HG02870 (cell line): ENCODE results near the gene COG5.
"Not testable (repeated sequence)": the region's sequence is repeated elsewhere in the genome, so short reads cannot be mapped to it uniquely, and the experiment has no call there.

Source experiments
- ATAC-seq: cut with Tn5 transposase; IDR thresholded peaks from one replicate; pipeline ENCODE4 v1.9.1; 2021; ENCODE audit warnings: mild to moderate bottlenecking, moderate library complexity; ENCODE audit not compliant: unreplicated experiment

The COG5 gene

DNA sequence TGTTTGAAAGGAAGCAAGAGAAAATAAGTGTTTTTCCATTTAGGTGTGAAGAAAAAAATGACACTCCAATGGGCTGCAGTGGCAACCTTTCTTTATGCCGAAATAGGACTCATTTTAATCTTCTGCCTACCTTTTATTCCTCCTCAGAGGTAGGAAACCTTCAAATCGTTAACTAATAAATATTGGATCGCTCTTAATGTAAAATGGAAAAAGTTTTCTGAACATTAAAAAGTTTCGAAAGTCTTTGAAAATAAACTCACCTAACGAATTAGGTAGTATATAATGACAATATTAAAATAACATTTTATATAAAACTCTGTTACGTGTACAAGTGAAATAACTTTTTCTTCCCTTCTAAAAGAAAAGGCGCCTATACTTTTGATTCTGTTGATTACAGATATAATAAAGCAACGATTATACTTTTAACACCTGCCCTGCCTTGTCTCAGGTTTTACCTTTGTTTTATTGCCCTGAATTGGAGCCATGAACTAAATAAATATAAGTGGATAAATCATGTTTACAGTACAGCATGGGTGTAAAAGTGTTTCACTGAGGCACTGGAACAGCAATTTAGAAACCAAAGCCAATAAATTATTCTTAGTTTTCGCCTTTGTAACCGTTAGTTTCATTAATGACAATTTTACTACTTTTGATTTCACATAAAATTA is 17.1 kb upstream of the COG5 start:
- ATAC-seq = no peak

DNA sequence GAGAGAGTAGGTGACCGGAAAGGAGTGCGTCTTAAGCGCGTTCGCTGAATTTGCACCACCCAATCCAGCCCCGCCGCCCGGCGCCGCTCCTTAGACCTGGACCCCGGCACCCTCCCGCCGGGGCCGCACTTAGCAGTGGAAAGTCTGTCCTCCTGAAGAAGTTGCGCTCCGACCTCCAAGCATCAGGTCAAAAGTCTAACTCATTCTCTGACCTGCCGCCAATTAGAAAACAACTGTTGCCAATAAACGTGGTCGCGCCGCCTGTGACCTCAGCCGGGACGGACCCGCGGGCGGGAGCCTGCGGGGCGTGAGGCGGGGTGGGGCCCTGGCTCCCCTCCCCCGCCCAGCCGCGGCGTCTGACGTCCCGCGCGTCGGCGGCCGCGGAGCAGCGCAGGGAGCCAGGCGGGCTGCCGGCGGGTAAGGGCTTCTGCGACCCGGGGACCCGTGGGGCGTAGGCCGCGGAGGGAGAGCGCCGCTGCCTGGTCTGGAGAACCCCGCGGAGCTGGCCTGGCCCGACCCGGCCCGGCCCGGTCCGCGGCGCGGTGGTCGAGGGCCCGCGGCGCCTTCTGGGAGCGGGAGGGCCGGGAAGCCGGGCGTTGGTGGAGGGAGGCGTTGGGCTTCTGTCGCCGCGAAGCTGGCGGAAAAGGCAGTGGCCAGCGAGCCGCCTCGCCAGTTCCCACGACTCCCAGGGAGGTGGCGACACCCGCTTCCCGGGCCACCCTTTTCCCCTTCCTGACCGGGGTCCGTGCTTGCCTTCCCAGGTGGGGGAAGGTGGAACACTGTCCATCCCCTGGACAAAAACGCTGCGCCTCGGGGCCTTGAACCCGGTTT is 16.4 kb upstream of the COG5 start, which contains the start of gene BCAP29:
TSS of gene BCAP29 (plus strand) at position 362 of the 831 bp plus-strand sequence. CDS start 527 bp downstream, outside the sequence.
- peak; percentile 82 for ATAC-seq

DNA sequence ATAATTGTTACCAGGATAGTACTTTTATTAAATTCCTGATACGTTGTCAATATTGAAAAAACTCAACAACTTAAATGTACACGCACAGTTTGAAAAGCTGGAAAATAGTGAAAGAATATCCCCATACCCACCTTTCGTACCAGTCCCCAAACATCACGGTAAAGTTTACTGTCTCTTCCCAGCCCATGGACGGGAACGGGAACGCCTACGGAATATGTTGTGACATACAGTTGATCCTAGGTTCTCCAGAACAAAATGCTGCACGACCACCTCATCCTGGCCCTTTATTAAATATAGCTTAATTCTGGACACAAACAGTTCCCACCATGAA is 15.8 kb upstream of the COG5 start:
- ATAC-seq = no peak

DNA sequence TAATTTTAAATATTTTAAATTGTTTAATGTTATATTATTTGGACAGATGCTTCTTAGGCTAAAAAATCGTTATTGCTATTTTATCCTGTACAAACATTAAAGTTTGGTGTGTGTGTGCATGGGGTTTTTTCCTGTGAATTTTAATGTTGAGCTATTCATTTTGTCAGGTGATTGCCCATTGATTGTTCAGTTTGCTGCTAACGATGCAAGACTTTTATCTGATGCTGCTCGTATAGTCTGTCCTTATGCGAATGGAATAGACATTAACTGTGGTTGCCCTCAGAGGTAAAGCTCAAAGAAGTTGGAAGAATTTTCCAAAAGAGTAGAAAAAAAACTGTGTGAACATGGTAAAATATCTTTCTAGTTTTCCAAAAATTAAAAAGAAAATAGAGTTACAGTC is 9.8 kb upstream of the COG5 start:
- ATAC-seq = no peak

DNA sequence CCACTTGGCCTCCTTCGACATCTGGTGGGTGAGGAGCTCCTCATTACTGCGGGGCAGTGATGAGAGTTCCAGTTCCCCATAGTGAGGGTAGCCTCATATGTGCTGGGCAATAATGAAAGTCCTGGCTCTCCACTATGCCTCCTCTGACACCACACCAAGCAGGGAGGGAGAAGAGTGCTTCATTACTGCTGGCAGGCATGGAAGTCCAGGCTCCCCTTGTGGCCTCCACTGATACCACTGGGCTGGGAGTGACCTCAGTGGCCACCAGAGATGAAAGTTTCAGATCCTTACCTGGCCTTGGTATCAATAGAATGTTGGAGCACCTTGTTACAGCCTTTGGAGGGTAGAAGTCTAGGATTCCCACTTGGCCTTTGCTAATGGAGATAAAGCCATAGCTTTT is 6.6 kb upstream of the COG5 start:
- no peak for ATAC-seq

DNA sequence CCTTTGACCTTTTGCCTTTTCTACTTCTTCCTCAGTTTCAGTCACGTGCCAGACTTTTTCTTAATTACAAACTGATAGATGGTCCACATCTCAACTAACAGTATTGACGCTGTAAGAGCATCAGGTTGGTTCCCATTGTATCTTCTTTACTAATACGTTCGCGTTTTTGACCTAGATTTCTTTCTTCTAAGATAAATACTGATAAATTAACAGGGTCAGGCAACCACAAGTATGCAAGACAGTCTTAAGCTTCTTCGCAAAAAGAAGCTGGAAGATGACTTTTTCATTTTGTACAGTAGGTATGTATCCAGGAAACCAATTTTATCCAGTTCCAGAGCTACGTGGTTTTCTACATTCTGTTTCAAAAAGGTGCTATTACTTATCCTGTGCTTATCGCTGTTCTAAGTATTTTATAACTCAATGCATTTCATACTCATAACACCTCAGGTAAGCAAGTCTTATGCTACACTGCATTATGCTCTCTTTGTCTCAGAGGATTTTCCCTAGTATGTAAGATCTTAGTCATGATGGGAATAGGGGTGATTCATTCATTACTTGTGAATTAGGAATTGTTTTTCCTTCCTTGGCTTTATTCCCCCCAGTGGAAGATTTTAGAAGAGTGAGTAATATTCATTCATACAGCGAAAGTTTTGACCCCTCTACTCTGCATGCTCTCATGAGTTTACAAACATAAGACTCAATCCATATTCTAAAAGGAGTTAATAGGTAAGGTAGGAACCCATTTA is 1.0 kb upstream of the COG5 start:
- ATAC-seq = no peak

DNA sequence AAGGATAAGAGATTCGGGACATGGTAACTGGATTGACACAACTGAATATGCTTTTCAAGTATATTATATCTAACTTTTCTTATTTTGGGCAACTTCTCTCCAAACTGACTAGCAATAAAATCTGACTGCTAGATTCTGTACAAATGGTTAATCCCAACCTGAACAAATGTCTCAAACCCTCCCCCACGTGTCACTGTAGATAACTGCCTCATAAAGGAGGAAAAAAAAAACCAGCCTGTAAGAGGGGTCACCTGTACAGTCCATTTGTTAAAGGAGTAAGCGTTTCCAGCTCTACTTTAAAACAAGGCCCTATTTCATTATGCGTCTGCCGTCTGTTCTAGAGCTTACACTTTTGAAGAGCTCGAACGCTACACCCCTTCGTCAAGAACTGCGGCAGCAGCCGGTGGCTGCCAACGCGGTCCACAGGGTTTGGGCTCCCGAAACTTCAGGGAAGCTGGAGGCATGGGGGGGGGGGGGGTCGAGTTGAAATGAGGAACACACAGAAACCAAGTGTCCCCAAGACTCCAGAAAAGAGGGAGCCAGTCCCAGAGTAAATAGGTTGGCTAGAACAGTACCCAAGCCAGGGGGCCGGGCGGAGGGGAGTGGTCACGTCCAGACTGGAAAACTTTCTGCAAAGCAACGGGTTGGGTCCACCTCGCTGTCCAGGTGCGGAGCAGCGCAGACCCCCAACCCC is 492 bp downstream of the COG5 start:
- peak; percentile 61 for ATAC-seq

DNA sequence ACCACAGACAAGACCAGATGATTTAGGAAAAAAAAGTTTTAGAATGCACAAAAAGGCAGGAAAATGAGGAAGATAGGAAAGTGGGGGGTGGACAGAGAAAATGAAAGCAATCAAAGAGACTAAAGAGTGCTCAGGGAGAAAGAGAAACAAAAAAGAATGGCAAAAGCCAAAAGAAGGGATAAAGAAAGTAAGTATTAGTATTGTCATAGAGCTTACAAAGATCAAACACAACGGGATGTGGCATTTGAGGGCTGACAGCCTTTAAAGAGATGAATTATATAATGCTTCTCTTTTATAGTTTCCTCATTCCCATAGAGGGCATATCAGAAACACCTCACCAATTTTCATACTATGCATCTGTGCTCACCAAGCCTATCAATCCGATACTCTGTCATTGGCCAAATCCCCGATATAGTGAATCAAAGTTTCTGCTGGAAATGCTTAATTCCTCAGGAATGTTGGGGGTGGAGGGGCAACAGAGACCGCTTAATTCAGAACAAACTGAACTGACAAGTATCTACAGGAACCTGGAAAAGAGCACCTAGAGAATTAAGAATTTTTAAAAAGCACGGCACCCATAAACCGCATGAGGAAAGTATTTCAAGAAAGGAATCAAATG is 2.7 kb downstream of the COG5 start:
- ATAC-seq = no peak

DNA sequence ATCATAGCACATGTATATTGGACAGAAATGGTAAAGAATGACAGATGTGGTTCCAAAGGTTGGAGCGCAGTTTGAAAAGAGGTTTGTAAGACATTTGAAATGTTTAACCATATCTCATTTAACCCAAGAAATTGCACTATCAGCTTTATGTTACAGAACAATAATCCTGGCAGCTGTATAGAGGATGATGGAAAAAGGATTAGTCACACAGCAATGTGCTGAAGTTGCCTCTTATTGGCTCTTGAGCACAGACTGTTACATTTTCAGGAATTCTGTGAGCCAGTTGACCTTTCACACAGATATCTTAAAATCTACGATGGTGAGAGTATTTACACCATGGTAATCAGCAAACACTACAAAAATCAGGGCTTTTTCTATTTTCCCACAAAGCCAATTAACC is 3.9 kb downstream of the COG5 start:
- ATAC-seq = no peak

DNA sequence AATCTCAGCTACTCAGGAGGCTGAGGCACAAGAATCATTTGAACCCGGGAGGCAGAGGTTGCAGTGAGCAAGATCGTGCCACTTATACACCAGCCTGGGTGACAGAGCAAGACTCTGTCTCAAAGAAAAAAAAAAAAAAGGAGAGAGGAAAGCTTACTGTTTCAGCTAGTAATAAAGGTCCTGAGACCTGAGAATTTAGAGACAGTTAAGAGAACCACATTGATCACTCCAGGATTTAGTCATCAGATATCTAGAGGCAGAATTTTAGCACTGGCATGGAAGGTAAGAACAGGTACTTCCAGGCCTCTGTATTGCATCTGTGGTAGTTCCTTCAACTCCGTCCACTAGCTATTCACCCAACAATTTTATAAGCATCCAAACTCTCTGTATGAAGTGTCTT is 7.8 kb downstream of the COG5 start:
- peak; percentile 75 for ATAC-seq

DNA sequence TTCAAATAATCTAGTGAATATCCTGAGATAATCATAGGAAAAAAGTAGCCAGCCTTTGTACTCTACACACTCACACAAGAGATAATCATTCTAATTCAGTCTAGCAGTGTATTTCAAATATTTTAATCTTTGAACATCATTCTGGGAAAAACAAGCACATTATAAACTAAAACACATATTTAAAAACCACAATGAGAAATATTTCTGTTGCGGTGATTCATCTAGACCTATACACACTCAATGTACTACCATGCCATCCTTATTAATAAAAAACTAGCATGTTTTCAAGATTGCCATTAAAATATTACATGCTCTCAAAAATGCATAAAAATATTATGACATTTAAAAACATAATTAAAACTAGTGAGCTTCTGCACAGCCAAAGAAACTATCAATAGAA is 11.8 kb downstream of the COG5 start:
- no peak for ATAC-seq

DNA sequence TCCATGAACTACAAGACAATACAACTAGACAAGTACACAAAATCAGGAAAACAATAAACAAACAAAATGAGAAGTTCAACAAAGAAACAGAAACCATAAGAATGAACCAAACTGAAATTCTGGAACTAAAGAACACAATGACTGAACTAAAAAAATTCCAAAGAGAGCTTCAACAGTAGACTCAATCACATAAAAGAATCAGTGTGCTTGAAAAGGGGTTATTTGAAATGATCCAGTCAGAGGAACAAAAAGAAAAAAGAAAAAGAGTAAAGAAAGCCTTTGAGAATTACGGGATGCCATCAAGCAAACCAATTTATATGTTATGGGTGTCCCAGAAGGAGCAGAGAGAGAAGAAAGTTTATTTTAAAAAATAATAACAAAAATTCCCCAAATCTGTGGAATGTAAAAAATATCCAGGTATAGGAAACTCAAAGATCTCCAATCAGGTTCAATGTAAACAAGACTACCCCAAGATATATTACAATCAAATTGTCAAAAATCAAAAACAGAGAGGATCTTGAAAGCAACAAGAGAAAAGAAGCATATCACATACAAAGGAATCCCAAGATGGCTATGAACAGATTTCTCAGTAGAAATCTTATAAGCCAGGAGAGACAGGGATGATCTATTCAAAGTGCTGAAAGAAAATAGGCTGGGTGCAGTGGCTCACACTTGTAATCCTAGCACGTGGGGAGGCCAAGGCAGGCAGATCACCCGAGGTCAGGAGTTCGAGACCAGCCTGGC is 18.7 kb downstream of the COG5 start:
- ATAC-seq = no peak

DNA sequence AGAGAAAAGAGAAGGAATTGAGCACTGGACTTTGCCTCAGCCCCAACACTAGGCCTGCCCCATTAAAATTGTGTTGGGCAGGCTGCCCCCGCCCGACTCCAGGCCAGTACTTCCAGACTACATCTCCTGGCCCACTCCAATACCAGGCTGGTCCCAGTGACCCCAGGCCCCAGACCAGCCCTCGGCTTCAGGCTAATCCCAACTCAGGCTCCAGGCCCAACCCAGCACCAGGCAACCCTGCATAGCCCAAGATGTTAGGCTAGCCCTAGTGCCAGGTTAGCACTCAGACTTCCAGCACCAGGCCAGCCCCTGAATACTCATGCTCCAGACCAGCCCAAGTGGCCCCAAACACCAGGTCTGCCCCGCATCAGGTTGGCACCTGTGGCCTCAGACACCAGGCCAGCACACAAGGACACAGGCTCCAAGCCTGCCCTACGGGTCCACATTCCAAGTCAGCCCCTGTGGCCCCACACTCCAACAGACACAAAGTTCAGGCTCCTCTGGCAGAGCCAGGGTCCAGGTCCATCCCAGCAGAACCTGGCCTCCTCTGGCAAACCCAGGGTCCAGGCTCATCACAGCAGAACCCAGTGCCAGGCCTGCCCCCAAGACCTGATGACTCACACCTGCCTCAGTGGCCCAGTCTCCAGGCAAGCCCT is 20.3 kb downstream of the COG5 start:
- ATAC-seq = no peak

DNA sequence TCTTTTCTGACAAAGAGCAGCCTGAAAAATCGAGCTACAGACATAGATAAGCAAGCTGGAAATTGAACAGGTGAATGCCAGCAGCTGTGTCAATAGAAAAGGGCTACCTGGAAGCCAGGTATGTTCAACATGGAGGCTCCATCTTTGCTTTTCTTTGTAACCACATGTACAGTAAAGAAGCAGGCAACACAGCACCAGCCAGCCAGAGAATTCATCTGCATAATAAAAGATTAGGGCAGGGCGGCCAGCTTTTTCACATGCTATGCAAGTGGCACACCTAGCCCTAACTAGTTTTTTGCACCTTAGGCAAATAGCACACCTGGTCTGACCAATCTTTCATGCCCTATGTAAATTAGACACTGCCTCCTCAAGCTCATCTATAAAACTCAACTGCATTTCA is 25.7 kb downstream of the COG5 start:
- no peak for ATAC-seq

DNA sequence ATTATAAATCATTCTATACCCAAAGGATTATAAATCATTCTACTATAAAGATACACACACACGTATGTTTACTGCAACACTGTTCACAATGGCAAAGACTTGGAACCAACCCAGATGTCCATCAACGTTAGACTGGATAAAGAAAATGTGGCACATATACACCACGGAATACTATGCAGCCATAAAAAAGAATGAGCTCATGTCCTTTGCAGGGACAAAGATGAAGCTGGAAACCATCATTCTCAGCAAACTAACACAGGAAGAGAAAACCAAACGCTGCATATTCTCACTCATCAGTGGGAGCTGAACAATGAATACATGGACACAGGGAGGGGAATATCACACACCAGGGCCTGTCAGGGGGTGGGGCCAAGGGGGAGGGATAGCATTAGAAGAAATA is 26.5 kb downstream of the COG5 start:
- ATAC-seq = not testable (repeated sequence)

DNA sequence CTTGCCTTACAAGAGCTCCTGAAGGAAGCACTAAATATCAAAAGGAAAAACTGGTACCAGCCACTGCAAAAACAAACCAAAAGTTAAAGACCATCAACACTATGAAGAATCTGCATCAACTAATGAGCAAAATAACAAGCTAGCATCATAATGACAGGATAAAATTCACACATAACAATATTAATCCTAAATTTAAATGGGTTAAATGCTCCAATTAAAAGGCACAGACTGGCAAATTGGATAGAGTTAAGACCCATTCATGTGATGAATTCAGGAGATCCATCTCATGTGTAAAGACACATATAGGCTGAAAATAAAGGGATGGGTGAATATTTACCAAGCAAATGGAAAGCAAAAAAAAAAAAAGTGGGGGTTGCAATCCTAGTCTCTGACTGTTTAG is 29.6 kb downstream of the COG5 start:
- ATAC-seq = no peak

DNA sequence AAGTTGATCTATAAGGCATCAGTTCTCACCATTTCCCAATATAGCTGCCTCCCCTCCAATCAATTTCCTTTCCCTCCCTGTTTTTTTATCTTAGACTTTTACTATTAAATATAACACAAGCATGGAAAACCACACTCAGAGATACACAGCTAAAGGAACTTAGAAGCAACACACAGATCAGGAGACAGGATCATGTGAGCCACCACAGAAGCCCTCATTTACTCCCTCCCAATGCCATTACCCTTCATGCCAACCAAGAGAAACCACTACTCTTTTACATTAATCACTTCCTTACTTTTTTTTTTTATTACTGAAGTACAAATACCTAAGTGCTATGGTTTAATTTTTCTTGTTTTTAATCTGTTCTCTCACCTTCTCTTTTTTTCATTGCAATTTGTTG is 33.0 kb downstream of the COG5 start:
- no peak for ATAC-seq

DNA sequence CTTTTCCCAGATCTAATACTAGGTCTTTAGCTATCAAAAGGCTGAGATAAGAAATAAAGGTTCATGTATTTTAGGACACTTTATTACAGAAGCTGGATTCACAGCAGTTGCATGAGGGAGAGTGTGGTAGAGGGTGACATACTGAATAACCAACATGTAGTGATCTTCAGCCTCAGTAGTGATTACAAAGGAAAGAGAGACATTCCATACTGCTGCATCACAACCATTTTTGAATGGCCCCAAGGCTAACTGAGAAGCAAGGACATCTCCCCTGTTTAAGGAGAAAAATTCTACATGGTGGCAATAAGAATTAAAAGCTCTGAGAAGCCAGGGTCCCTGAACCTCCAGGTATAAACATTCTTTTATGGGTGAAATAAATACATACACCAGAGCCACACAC is 35.3 kb downstream of the COG5 start:
- no peak for ATAC-seq

DNA sequence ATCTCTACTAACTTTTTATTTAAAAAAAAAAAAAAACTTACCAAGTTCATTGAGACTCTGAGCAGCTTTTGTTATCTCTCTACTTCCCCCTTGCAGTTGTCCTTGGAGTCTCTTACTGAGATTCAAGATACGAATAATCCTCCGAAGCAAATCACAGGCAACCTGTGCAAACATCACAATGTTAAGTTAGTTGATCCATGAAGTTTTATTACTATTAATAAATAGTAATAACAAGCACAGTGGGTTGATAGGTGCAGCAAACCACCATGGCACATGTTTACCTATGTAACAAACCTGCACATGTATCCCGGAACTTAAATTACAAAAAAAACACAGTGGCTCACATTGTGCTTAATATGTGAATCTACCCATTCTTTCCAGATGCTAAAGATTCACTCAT is 36.5 kb downstream of the COG5 start:
- no peak for ATAC-seq

DNA sequence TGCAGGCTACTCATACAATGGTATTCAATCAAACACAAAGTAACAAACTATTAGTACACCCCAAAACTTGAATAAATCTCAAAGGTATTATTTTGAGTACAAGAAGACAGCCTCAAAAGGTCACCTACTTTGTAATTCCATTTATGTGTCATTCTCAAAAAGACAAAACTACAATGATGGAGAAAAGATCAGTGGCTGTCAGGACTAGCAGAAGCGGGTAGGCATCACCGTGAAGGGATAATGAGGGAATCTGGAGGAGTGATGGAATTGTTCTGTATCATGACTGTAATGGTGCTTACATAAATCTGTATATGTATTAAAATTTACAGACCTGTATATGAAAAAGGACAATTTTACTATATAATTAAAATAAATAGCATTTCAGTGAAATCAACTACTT is 37.0 kb downstream of the COG5 start:
- ATAC-seq = no peak
